UCSD-AML1 (cell line): ENCODE results near the gene CDK11A.

ENCODE experiments used
- DNase-seq: peaks from one replicate; lab custom pipeline; 2025; ENCODE audit not compliant: unreplicated experiment; lab: John Stamatoyannopoulos, UW

CDK11A gene

GRCh38 chr1:1724035-1724864, at the start of gene CDK11A:
CDK11A (minus strand) TSS chr1:1724357; CDS start chr1:1722818, 1,539 bp downstream.
- peak; percentile 97 for DNase-seq

- DNase-seq = no peak
Measured at GRCh38 chr1:1773874-1774273, 49.7 kb upstream of the CDK11A start.

GRCh38 chr1:1771096-1771495, 46.9 kb upstream of the CDK11A start:
- no peak for DNase-seq

GRCh38 chr1:1770102-1770501, 45.9 kb upstream of the CDK11A start:
- no peak for DNase-seq

- DNase-seq = no peak
Measured at GRCh38 chr1:1768249-1768992, 44.3 kb upstream of the CDK11A start.

GRCh38 chr1:1764876-1765470, 40.8 kb upstream of the CDK11A start:
- no peak for DNase-seq

GRCh38 chr1:1763657-1764621, 39.8 kb upstream of the CDK11A start:
- DNase-seq = no peak

- DNase-seq = no peak
Measured at GRCh38 chr1:1761504-1762376, 37.6 kb upstream of the CDK11A start.

- DNase-seq = no peak
Measured at GRCh38 chr1:1760715-1761114, 36.6 kb upstream of the CDK11A start.

- DNase-seq = no peak
Measured at GRCh38 chr1:1760345-1760650, 36.1 kb upstream of the CDK11A start.

- DNase-seq = no peak
Measured at GRCh38 chr1:1759456-1760344, 35.5 kb upstream of the CDK11A start.

- no peak for DNase-seq
Measured at GRCh38 chr1:1758692-1759455, 34.7 kb upstream of the CDK11A start.

GRCh38 chr1:1758059-1758621, 34.0 kb upstream of the CDK11A start:
- no peak for DNase-seq

GRCh38 chr1:1757422-1758058, 33.4 kb upstream of the CDK11A start:
- DNase-seq = no peak

- no peak for DNase-seq
Measured at GRCh38 chr1:1756661-1757421, 32.7 kb upstream of the CDK11A start.

GRCh38 chr1:1755852-1756251, 31.7 kb upstream of the CDK11A start:
- DNase-seq = no peak

GRCh38 chr1:1755426-1755825, 31.3 kb upstream of the CDK11A start:
- DNase-seq = no peak
